IPS-20b (cell line): Measurements from ENCODE around the gene KPNA6.
"Not testable (repeated sequence)": the region's sequence is repeated elsewhere in the genome, so short reads cannot be mapped to it uniquely, and the experiment has no call there.

Experiments used
- H3K27ac ChIP-seq: one replicate; pipeline ENCODE4 v1.5.1; 2013; ENCODE audit warnings: low read length
- H3K27me3 ChIP-seq: 2 replicates; pipeline ENCODE4 v1.6.1; 2013; ENCODE audit warnings: mild to moderate bottlenecking, low read length, inconsistent platforms; ENCODE audit not compliant: insufficient read depth
- H3K36me3 ChIP-seq: 2 replicates; pipeline ENCODE4 v1.6.1; 2013; ENCODE audit warnings: low read depth, mild to moderate bottlenecking, inconsistent platforms, low read length, moderate library complexity; ENCODE audit not compliant: insufficient read depth
- H3K4me1 ChIP-seq: 2 replicates; pipeline ENCODE4 v1.6.1; 2013; ENCODE audit warnings: mild to moderate bottlenecking, control low read depth, inconsistent platforms, low read length, moderate library complexity; ENCODE audit not compliant: insufficient read depth
- H3K4me3 ChIP-seq: 2 replicates; pipeline ENCODE4 v1.5.1; 2013; ENCODE audit warnings: mild to moderate bottlenecking, low read length, inconsistent platforms
- H3K9ac ChIP-seq: 2 replicates; pipeline ENCODE4 v1.6.1; 2013; ENCODE audit warnings: low read depth, mild to moderate bottlenecking, inconsistent platforms, low read length, moderate library complexity
- H3K9me3 ChIP-seq: 2 replicates; pipeline ENCODE4 v1.6.1; 2013; ENCODE audit warnings: mild to moderate bottlenecking, low read depth, low read length, inconsistent platforms; ENCODE audit not compliant: insufficient read depth

The KPNA6 gene

DNA sequence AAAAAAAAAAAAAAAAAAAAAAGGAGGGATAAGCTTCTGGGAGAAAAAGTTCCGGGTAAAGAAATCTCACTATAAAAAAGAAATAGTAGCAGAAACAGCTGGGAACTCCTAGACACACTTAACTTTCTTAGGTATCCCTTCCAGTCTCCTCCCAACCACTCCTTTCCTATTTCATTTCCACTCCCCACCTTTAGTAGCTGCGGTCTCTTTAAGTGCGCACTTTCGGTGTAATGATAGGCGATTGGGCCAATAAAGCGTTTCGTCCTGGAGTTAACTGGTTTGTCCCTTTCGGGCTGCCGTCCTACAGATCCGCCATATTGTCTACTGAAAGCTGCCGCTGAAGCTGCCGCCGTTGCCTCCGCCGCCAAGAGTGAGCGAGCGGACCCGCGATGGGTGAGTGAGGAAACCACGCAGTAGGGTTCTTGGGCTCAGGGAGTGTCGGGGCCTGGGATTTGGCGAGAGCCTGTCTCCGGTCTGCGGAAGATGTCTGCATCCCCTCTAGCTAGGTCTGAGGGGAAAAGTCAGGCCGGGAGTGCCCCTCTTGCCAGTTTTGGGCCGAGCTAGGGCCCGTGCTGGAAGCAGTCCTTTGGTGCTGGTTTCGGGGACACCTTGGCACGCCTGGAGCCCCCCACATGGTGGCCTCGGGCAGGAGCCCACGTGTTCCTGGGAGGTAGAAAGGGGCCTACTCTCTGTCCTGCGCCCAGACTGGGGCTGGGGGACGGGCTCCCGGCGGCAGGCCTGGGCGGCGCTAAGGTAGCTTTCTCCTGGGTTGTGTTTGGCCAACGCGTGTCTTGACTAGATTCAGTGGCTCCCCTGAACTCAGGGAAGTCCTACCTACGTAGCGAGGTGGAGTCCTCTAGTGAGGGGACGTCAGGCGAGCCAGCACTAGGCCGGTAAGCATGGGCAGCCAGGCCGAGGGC lies at the start of gene KPNA6:
TSS of gene KPNA6 (plus strand) at position 315 of the 920 bp plus-strand sequence. CDS start at position 390, 75 bp downstream.
- H3K4me1 ChIP-seq: no peaks in the 10 kb centered on the region
- H3K27me3 ChIP-seq: no peaks in the 10 kb centered on the region
- H3K4me3 ChIP-seq: peak within 1 kb of the TSS; percentile 91
- H3K9me3 ChIP-seq: no peaks in the 10 kb centered on the region
- peak within 1 kb of the TSS; percentile 95 for H3K9ac ChIP-seq
- peak within 1 kb of the TSS; percentile 49 for H3K27ac ChIP-seq
- peaks cover under 1% of the 10 kb centered on the region; the same call in 1 of the 2 replicates for H3K36me3 ChIP-seq

DNA sequence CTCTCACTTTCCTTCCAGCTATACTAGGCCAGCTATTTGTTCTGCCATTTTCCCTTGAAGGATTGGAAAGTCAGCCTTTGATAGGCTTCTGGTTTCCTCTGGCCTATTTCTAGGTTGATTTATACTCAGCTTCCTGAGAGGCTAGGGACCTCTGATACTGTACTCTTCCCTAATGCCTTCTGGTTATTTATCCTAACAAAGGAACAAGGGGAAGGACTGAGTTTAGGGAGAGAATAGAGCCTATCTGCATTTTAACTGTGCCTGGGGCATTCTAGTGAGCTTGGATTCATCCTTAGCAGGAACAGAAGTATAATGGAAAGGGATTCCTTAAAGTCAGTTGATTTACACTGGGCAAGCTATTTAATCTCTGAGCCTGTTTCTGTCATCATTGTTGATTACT lies 46.9 kb upstream of the KPNA6 start:
- H3K27me3 ChIP-seq: no peaks in the 10 kb centered on the region
- H3K36me3 ChIP-seq: peaks cover 57% of the 10 kb centered on the region
- H3K9ac ChIP-seq: no peak overlapping the region
- H3K27ac ChIP-seq: no peak overlapping the region
- H3K4me1 ChIP-seq: peaks cover 24% of the 10 kb centered on the region
- H3K4me3 ChIP-seq: peak overlapping the region; percentile 7; the same call in 1 of the 2 replicates
- H3K9me3 ChIP-seq: no peaks in the 10 kb centered on the region

DNA sequence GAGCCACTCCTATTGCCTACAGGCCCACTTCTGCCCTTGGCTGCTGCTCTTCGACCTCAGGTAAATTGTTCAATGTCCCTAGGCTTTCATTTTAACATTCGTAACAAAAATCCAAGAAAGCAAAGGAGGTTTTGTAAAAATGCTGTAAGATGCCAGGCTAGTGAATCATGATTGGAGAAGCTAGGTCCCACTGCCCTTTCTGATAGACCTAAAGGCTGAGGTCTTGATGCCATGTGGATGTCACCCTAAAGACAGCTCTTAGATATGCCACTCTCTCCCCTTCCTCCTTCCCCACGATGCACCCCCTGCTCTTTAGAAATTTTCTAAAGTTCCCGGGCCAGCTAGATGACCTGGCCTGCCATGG lies 45.0 kb upstream of the KPNA6 start:
- Histone ChIP-seq H3K4me1 (peaks cover 24% of the 10 kb centered on the region), H3K36me3 (peaks cover 42% of the 10 kb centered on the region), H3K9me3 (no peaks in the 10 kb centered on the region), H3K27ac (no peak overlapping the region), H3K9ac (peak overlapping the region; percentile 8; the same call in 1 of the 2 replicates), H3K27me3 (no peaks in the 10 kb centered on the region), H3K4me3 (no peak overlapping the region)

DNA sequence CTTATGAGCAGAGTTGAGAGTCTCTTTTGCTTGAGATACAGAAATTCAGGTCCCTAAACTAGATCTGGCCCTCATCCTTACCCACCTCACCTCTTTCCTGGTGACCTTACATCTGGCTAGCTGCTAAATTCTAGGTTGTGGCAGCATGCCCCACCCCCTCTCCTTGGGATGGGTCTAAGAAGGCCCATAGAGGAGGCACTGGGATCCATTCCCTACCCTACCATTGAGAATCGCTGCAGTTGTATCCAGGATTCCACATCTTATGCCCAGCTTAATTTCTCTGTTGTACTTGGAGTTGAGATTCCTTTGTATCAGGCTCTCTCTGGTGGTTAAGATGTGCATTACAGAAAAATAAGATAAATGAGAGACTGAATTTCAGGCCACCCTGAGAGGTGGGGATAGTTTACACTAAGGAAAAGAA lies 44.6 kb upstream of the KPNA6 start:
- H3K4me1 ChIP-seq: peaks cover 24% of the 10 kb centered on the region
- H3K9ac ChIP-seq: peak overlapping the region; percentile 8; the same call in 1 of the 2 replicates
- H3K4me3 ChIP-seq: no peak overlapping the region
- no peaks in the 10 kb centered on the region for H3K27me3 ChIP-seq
- H3K36me3 ChIP-seq: peaks cover 38% of the 10 kb centered on the region
- no peak overlapping the region for H3K27ac ChIP-seq
- H3K9me3 ChIP-seq: no peaks in the 10 kb centered on the region

DNA sequence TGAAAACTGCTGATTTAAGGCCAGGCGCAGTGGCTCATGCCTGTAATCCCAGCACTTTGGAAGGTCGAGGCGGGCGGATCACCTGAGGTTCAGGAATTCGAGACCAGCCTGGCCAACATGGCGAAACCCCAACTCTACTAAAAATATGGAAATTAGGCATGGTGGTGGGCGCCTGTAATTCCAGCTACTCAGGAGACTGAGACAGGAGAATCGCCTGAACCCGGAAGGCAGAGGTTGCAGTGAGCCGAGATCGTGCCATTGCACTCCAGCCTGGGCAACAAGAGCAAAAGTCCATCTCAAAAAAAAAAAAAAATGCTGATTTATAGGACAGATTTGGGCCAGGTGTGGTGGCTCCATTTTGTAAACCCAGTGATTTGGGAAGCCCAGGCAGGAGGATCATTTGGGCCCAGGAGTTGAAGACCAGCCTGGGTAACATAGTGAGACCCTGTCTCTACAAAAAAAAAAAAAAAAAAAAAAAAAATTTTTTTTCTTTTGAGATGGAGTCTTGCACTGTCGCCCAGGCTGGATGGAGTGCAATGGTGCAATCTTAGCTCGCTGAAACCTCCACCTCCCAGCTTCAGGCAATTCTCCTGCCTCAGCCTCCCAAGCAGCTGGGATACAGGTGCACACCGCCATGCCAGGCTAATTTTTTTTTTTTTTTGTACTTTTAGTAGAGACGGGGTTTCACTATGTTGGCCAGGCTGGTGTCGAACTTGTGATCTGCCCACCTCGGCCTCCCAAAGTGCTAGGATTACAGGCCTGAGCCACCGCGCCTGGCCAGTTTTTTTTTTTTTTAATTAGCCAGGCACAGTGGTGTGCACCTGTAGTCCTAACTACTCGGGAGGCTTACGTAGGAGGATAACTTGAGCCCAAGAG lies 42.0 kb upstream of the KPNA6 start:
- H3K36me3 ChIP-seq: peaks cover 14% of the 10 kb centered on the region
- not testable (repeated sequence) for H3K9me3 ChIP-seq, H3K9ac ChIP-seq, H3K4me3 ChIP-seq, H3K27me3 ChIP-seq, H3K27ac ChIP-seq
- H3K4me1 ChIP-seq: peaks cover 25% of the 10 kb centered on the region

DNA sequence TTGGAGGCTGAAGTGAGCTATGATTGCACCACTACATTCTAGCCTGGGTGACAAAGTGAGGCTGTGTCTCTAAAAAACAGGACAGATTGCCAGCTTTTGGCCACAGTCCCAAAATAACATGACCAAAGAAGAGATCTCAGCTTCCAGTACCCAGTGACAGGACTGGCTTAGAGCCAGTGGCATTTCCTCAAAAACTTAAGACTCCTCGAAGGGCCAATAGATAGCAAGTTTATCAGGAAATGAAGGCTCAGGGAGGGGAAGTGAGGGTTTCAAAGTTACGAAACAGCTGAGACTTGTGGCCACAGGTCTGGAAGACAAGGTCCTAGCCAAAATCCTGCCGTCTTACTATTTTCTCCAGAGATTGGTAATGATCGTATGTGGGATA lies 41.4 kb upstream of the KPNA6 start:
- peaks cover 21% of the 10 kb centered on the region for H3K4me1 ChIP-seq
- H3K4me3 ChIP-seq: no peak overlapping the region
- no peaks in the 10 kb centered on the region for H3K9me3 ChIP-seq
- no peak overlapping the region for H3K27ac ChIP-seq
- H3K9ac ChIP-seq: no peak overlapping the region
- H3K36me3 ChIP-seq: peaks cover 7% of the 10 kb centered on the region
- no peaks in the 10 kb centered on the region for H3K27me3 ChIP-seq

DNA sequence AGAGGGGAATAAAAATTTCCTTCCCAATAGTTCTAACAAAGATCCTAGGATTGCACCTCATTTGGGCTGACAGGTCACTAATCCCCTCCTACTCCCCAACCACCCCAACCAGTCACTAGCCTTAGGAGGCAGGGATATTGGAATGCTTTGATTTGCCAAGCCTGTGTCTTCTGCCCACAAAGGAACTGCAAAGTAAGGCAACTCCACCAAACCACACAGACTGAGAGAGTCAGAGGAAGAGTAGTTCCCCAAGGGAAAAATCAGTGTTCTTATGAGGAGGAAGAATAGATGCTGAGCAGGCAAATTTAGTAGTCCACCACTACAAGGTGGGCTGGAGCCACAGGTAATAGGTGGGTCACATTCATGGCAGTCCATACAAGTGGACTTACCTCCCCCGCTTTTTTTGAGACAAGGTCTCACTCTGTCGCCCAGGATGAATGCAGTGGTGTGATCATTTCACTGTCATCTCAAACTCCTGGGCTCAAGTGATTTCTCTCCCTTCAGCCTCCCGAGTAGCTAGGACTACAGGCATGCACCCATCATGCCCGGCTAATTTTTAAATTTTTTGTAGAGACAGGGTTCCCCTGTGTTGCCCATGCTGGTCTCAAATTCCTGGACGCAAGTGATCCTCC lies 38.8 kb upstream of the KPNA6 start:
- no peak overlapping the region for H3K27ac ChIP-seq
- no peaks in the 10 kb centered on the region; the same call in 1 of the 2 replicates for H3K36me3 ChIP-seq
- H3K4me3 ChIP-seq: no peak overlapping the region
- no peaks in the 10 kb centered on the region for H3K27me3 ChIP-seq
- peak overlapping the region; percentile 7; the same call in 1 of the 2 replicates for H3K9ac ChIP-seq
- no peaks in the 10 kb centered on the region for H3K9me3 ChIP-seq
- peaks cover 17% of the 10 kb centered on the region for H3K4me1 ChIP-seq

DNA sequence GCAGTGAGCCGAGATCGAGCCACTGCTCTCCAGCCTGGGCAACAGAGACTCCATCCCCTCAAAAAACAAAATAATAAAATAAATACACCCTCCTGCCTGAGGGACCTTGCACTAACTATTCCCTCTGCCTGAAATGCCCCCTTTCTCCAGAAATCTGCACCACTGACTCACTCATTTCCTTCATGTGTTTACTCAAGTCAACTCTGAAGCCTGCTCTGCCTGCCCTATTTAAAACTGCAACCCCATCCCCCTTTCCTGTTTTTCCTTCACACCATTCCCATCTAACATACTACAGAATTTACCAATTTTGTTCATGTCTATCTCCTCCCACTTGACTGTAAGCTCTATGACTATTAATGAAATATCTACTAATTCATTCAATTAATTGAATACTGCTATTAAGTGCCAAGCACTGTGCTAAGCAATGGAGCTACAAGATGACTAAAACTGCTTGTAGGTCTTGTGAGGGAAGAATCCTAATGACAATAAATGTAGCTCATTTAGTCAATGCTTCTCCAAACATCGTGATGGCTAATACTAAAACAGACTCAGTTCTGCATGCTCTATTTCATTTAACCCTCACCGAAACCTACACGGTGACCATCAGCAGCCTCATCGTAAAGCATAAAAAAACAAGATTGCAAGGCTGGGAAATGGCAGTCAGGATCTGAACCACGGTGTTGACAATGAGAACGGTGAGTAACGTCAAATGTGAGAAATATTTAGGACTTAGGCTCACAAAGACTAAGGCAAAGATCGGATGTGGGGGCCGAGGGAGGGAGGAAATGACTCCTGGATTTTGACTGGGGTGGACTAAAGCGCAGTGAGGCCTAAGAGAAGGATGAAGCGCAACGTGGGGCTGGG lies 35.9 kb upstream of the KPNA6 start:
- peaks cover 17% of the 10 kb centered on the region for H3K4me1 ChIP-seq
- H3K36me3 ChIP-seq: peaks cover 22% of the 10 kb centered on the region
- peak overlapping the region; percentile 55 for H3K27ac ChIP-seq

DNA sequence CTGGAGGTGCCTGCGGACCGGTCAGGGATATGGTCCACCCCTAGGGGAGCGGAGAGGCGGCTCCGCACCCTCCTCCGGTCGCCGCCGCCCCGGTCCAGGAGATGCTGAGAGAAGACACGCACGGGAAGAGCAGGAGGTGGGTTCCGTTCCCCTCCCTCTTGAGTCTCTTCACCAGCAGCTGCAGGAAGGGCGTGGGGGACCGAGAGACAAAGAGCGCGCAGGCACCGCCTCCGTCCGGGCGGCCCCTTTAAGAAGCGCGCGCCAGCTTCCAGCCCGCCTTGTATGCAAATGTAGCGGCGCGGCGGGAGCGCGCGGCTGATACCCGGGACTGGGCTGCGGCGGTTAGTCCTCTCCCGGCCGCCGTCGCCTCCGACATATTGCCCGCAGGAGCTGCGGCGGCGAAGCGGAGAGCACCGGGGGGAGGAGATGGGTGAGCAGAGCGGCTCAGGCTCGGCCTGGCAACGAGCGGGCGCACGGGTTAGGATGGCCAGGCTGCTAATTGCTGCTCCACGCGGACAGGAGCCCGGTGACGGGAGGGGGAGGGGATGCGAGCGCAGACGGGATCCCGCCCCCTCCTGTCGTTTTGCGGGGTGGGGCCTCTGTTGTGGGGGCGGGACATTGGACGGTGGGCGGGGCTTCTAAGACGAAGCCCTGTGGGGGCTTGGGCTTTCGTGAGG lies 35.1 kb upstream of the KPNA6 start, which contains the start of gene TMEM39B:
TSS of gene TMEM39B (plus strand) at position 318 of the 677 bp plus-strand sequence. CDS start at position 427, 109 bp downstream.
- peak within 1 kb of the TSS; percentile 81 for H3K4me3 ChIP-seq
- H3K9me3 ChIP-seq: no peaks in the 10 kb centered on the region
- H3K27me3 ChIP-seq: no peaks in the 10 kb centered on the region
- peaks cover 30% of the 10 kb centered on the region for H3K36me3 ChIP-seq
- H3K27ac ChIP-seq: peak within 1 kb of the TSS; percentile 55
- H3K4me1 ChIP-seq: peaks cover 17% of the 10 kb centered on the region
- peak within 1 kb of the TSS; percentile 85; the same call in 1 of the 2 replicates for H3K9ac ChIP-seq

More for the DNA sequence above, 35.9 kb upstream of the KPNA6 start:
- Histone ChIP-seq H3K9me3 (no peaks in the 10 kb centered on the region), H3K4me3 (peak overlapping the region; percentile 81), H3K27me3 (no peaks in the 10 kb centered on the region), H3K9ac (peak overlapping the region; percentile 85; the same call in 1 of the 2 replicates)
